Small intestine (tissue), 4 donors: ENCODE results near the gene TRIM75. TPM values are rescaled to one million over a fixed set of nuclear protein-coding genes. Genes with fewer than 3 reads are reported as not detected.

Experiments used
- polyA plus RNA-seq, 4 donors: library from polyadenylated mRNA; stranded (reverse) in 3 of 4; unstranded in 1 of 4; fragments of 200-250 nt in 3 of 4; fragments of 120-200 nt in 1 of 4; gene quantifications; one replicate each; pipeline versions ENCODE4 v1.2.1 to v1.2.3, GENCODE V29; 2013
- donor health status: healthy with polysubstance abuse.
- donor health status: Bipolar disorder and iron deficiency.
- donor health status: healthy.

The TRIM75 gene
- polyA plus RNA-seq, 4 donors, result not detected

Other genes starting within 250 kb of the TRIM75 start
- gene APELA, start 176.7 kb upstream of the TRIM75 start, polyA plus RNA-seq, result 1 to 10 TPM in 1 of 4 donors, not detected in 3; 1.9 TPM
- gene TRIM61, start 76.2 kb upstream of the TRIM75 start, polyA plus RNA-seq, result 1 to 10 TPM in 1 of 4 donors, under 1 TPM in 1, not detected in 2; 0.55 to 6.2 TPM
- gene TRIM60, start 21.9 kb upstream of the TRIM75 start, polyA plus RNA-seq, result not detected
- gene TMEM192, start 59.0 kb downstream of the TRIM75 start, polyA plus RNA-seq, result 10 to 100 TPM in 2 of 4 donors, 1 to 10 TPM in 2; 4.0 to 37.4 (median 8.9) TPM
- 10 to 100 TPM in 2 of 4 donors, 1 to 10 TPM in 2; 7.8 to 13.4 (median 10.6) TPM for gene KLHL2, start 153.7 kb downstream of the TRIM75 start, polyA plus RNA-seq